Colonic mucosa (tissue), 4 donors: ENCODE results near the gene MPP3. TPM values are rescaled to one million over a fixed set of nuclear protein-coding genes. Genes with fewer than 3 reads are reported as not detected.

Experiments
- DNase-seq: peaks from one replicate; pipeline ENCODE4 v3.0.0-alpha.2; 2020
- H3K27ac ChIP-seq: fragments of 200-600 bp; one replicate; pipeline ENCODE4 v1.8.0; 2021
- H3K27me3 ChIP-seq: fragments of 200-600 bp; one replicate; pipeline ENCODE4 v1.8.0; 2021
- H3K36me3 ChIP-seq: fragments of 200-600 bp; one replicate; pipeline ENCODE4 v1.8.0; 2021
- H3K4me1 ChIP-seq: fragments of 200-600 bp; one replicate; pipeline ENCODE4 v1.8.0; 2021; ENCODE audit warnings: mild to moderate bottlenecking
- H3K4me3 ChIP-seq: fragments of 200-600 bp; one replicate; pipeline ENCODE4 v1.8.0; 2021
- H3K9ac ChIP-seq, 2 donors: one replicate each; pipeline ENCODE4 v1.7.0; 2013; ENCODE audit warnings: control low read depth in 2 of 2, low read depth in 2 of 2, low read length in 2 of 2
- H3K9me3 ChIP-seq: fragments of 200-600 bp; one replicate; pipeline ENCODE4 v1.8.0; 2021
- CTCF ChIP-seq: fragments of 200-600 bp; IDR thresholded peaks from one replicate; pipeline ENCODE4 v1.8.0; 2022; ENCODE audit warnings: antibody characterized with exemption, mild to moderate bottlenecking
- intact Hi-C: fragments of 100-400 bp; cut with DNase I; formaldehyde crosslinking; loops from one replicate; pipeline ENCODE4 v1.14.1; 2022
- total RNA-seq, 2 donors: library from RNA; stranded (reverse); fragmentation: NEBNext Ultra II Directional in 1 of 2; extraction: Animal tissue kit (Norgen Biotek cat#: 25700) in 1 of 2; gene quantifications; one replicate each; pipeline ENCODE4 v1.2.1, GENCODE V29; 2021
- donor health status: healthy.
- donor health status: DM: no; HTN: no; CAD: no.
- donor health status: DM: no; HTN: no; CAD: no.

Gene MPP3
- total RNA-seq, 2 donors from 2014 or later: 1.9 to 3.1 TPM

GRCh38 chr17:43772877-43773648 lies 59.9 kb downstream of the MPP3 start:
- Histone ChIP-seq H3K4me1 (no peaks in the 10 kb centered on the region), H3K36me3 (peaks cover 5% of the 10 kb centered on the region), H3K27me3 (no peaks in the 10 kb centered on the region), H3K27ac (peak overlapping the region; percentile 6), H3K9ac (no peak overlapping the region), H3K9me3 (no peaks in the 10 kb centered on the region), H3K4me3 (no peak overlapping the region)
- intact Hi-C loops: no loop called here
- no peak for DNase-seq
- no peak for TF ChIP-seq CTCF

- Histone ChIP-seq H3K9me3 (no peaks in the 10 kb centered on the region), H3K36me3 (peaks cover 5% of the 10 kb centered on the region), H3K9ac (no peak overlapping the region), H3K27me3 (no peaks in the 10 kb centered on the region), H3K4me3 (no peak overlapping the region), H3K4me1 (no peaks in the 10 kb centered on the region), H3K27ac (no peak overlapping the region)
- DNase-seq: no peak
- TF ChIP-seq CTCF: no peak
- intact Hi-C loops: no loop called here
These were observed 61.5 kb downstream of the MPP3 start for GRCh38 chr17:43771463-43771862.

GRCh38 chr17:43770957-43771356 lies 62.0 kb downstream of the MPP3 start:
- H3K36me3 ChIP-seq: peaks cover 5% of the 10 kb centered on the region

GRCh38 chr17:43769859-43770258 lies 63.1 kb downstream of the MPP3 start:
- no peaks in the 10 kb centered on the region for H3K27me3 ChIP-seq
- H3K4me3 ChIP-seq: no peak overlapping the region
- no peak overlapping the region for H3K9ac ChIP-seq
- H3K27ac ChIP-seq: no peak overlapping the region
- no peak for TF ChIP-seq CTCF
- H3K4me1 ChIP-seq: no peaks in the 10 kb centered on the region
- no peaks in the 10 kb centered on the region for H3K9me3 ChIP-seq
- intact Hi-C loops: no loop called here
- H3K36me3 ChIP-seq: peaks cover 5% of the 10 kb centered on the region
- no peak for DNase-seq

More at GRCh38 chr17:43770957-43771356, 62.0 kb downstream of the MPP3 start:
- no peak for DNase-seq
- Histone ChIP-seq H3K9me3 (no peaks in the 10 kb centered on the region), H3K9ac (no peak overlapping the region), H3K4me3 (no peak overlapping the region), H3K27me3 (no peaks in the 10 kb centered on the region), H3K27ac (no peak overlapping the region), H3K4me1 (no peaks in the 10 kb centered on the region)
- intact Hi-C loops: no loop called here
- no peak for TF ChIP-seq CTCF

- Histone ChIP-seq H3K27me3 (no peaks in the 10 kb centered on the region), H3K4me1 (no peaks in the 10 kb centered on the region), H3K4me3 (no peak overlapping the region), H3K9me3 (no peaks in the 10 kb centered on the region), H3K9ac (no peak overlapping the region), H3K27ac (no peak overlapping the region), H3K36me3 (peaks cover 5% of the 10 kb centered on the region)
- no peak for TF ChIP-seq CTCF
- no peak for DNase-seq
- intact Hi-C loops: no loop called here
These were observed 63.5 kb downstream of the MPP3 start for GRCh38 chr17:43769426-43769825.
